IgD-negative memory B cell (primary cell): ENCODE measurements around the gene SPANXN3. TPM values are rescaled to one million over a fixed set of nuclear protein-coding genes. Genes with fewer than 3 reads are reported as not detected.
"Not testable (repeated sequence)": the region's sequence is repeated elsewhere in the genome, so short reads cannot be mapped to it uniquely, and the experiment has no call there.

Experiments
- H3K27ac Mint-ChIP-seq, 3 donors: one replicate each; pipeline ENCODE4 v1.8.0; 2020 to 2022; ENCODE audit warnings: mild to moderate bottlenecking in 3 of 3, mixed read lengths in 3 of 3, moderate library complexity in 1 of 3
- H3K27me3 Mint-ChIP-seq: one replicate; pipeline ENCODE4 v1.8.0; 2021; ENCODE audit warnings: mixed read lengths
- H3K36me3 Mint-ChIP-seq: one replicate; pipeline ENCODE4 v1.8.0; 2020; ENCODE audit warnings: mild to moderate bottlenecking, mixed read lengths
- H3K4me1 Mint-ChIP-seq, 3 donors: one replicate each; pipeline ENCODE4 v1.8.0; 2020 to 2022; ENCODE audit warnings: mixed read lengths in 3 of 3, mild to moderate bottlenecking in 1 of 3
- H3K4me3 Mint-ChIP-seq, 4 donors: one replicate each; pipeline ENCODE4 v1.8.0; 2020 to 2022; ENCODE audit warnings: mild to moderate bottlenecking in 4 of 4, mixed read lengths in 4 of 4, moderate library complexity in 3 of 4
- H3K9me3 Mint-ChIP-seq, 3 donors: one replicate each; pipeline ENCODE4 v1.8.0; 2020 to 2021; ENCODE audit warnings: mixed read lengths in 3 of 3, mild to moderate bottlenecking in 1 of 3
- polyA plus RNA-seq: library from polyadenylated mRNA; unstranded; fragments of 300-500 nt; fragmentation: Illumina TruSeq; gene quantifications from one replicate; pipeline ENCODE4 v1.2.3, GENCODE V29; 2021

SPANXN3 gene
- not detected for polyA plus RNA-seq

- not testable (repeated sequence) for H3K9me3 Mint-ChIP-seq, H3K27ac Mint-ChIP-seq, H3K36me3 Mint-ChIP-seq, H3K27me3 Mint-ChIP-seq, H3K4me1 Mint-ChIP-seq, H3K4me3 Mint-ChIP-seq
These were observed at the start of gene SPANXN3 for GRCh38 chrX:143517375-143517774. Gene SPANXN3, minus strand, starts transcription at chrX:143517475. Its CDS starts 84 bp downstream, at chrX:143517391.

- H3K4me1 Mint-ChIP-seq, result no peaks in the 10 kb centered on the region
- H3K4me3 Mint-ChIP-seq, result no peak overlapping the region
- H3K36me3 Mint-ChIP-seq, result no peaks in the 10 kb centered on the region
- no peaks in the 10 kb centered on the region for H3K27me3 Mint-ChIP-seq
- peaks cover 0 to 4% (median 0%) of the 10 kb centered on the region in 3 donors for H3K9me3 Mint-ChIP-seq
- H3K27ac Mint-ChIP-seq, result no peak overlapping the region
These were observed 18.9 kb upstream of the SPANXN3 start for GRCh38 chrX:143536176-143536575.

- H3K4me1 Mint-ChIP-seq, H3K27ac Mint-ChIP-seq, H3K27me3 Mint-ChIP-seq, H3K4me3 Mint-ChIP-seq, H3K36me3 Mint-ChIP-seq: not testable (repeated sequence)
- peaks cover 2 to 15% (median 9%) of the 10 kb centered on the region in 3 donors for H3K9me3 Mint-ChIP-seq
These were observed 15.1 kb downstream of the SPANXN3 start for GRCh38 chrX:143502196-143502595.

GRCh38 chrX:143500751-143501150 lies 16.5 kb downstream of the SPANXN3 start:
- Mint-ChIP-seq H3K4me3 (no peak overlapping the region), H3K27ac (no peak overlapping the region), H3K4me1 (no peaks in the 10 kb centered on the region), H3K36me3 (no peaks in the 10 kb centered on the region), H3K27me3 (no peaks in the 10 kb centered on the region), H3K9me3 (peaks cover 2 to 19% (median 7%) of the 10 kb centered on the region in 3 donors)

- no peak overlapping the region for H3K27ac Mint-ChIP-seq
- no peaks in the 10 kb centered on the region for H3K4me1 Mint-ChIP-seq
- H3K9me3 Mint-ChIP-seq, result peaks cover 0 to 13% (median 6%) of the 10 kb centered on the region in 3 donors
- no peak overlapping the region for H3K4me3 Mint-ChIP-seq
- no peaks in the 10 kb centered on the region for H3K27me3 Mint-ChIP-seq
- no peaks in the 10 kb centered on the region for H3K36me3 Mint-ChIP-seq
These were observed 31.2 kb downstream of the SPANXN3 start for GRCh38 chrX:143486105-143486504.

- Mint-ChIP-seq H3K27me3 (no peaks in the 10 kb centered on the region), H3K27ac (no peak overlapping the region)
These were observed 40.5 kb downstream of the SPANXN3 start for GRCh38 chrX:143476751-143477150.

GRCh38 chrX:143472347-143472938 lies 44.8 kb downstream of the SPANXN3 start:
- Mint-ChIP-seq H3K36me3 (no peaks in the 10 kb centered on the region), H3K4me1 (no peaks in the 10 kb centered on the region)

More at GRCh38 chrX:143476751-143477150, 40.5 kb downstream of the SPANXN3 start:
- Mint-ChIP-seq H3K4me1 (no peaks in the 10 kb centered on the region), H3K36me3 (no peaks in the 10 kb centered on the region), H3K4me3 (no peak overlapping the region), H3K9me3 (peaks cover 0 to 15% (median 5%) of the 10 kb centered on the region in 3 donors)

GRCh38 chrX:143466130-143466529 lies 51.1 kb downstream of the SPANXN3 start:
- H3K27ac Mint-ChIP-seq, result no peak overlapping the region
- no peaks in the 10 kb centered on the region for H3K36me3 Mint-ChIP-seq
- no peaks in the 10 kb centered on the region for H3K27me3 Mint-ChIP-seq
- H3K9me3 Mint-ChIP-seq, result peaks cover under 1 to 7% (median 7%) of the 10 kb centered on the region in 3 donors
- H3K4me1 Mint-ChIP-seq, result no peaks in the 10 kb centered on the region
- H3K4me3 Mint-ChIP-seq, result no peak overlapping the region

More at GRCh38 chrX:143472347-143472938, 44.8 kb downstream of the SPANXN3 start:
- Mint-ChIP-seq H3K4me3 (no peak overlapping the region), H3K9me3 (peaks cover 0 to 11% (median 7%) of the 10 kb centered on the region in 3 donors), H3K27ac (no peak overlapping the region), H3K27me3 (no peaks in the 10 kb centered on the region)

GRCh38 chrX:143462696-143463095 lies 54.6 kb downstream of the SPANXN3 start:
- no peaks in the 10 kb centered on the region for H3K4me1 Mint-ChIP-seq
- no peak overlapping the region for H3K27ac Mint-ChIP-seq
- no peaks in the 10 kb centered on the region for H3K36me3 Mint-ChIP-seq
- H3K27me3 Mint-ChIP-seq, result no peaks in the 10 kb centered on the region
- H3K4me3 Mint-ChIP-seq, result no peak overlapping the region
- peaks cover 4 to 7% (median 4%) of the 10 kb centered on the region in 3 donors for H3K9me3 Mint-ChIP-seq

- Mint-ChIP-seq H3K27me3 (no peaks in the 10 kb centered on the region), H3K4me1 (no peaks in the 10 kb centered on the region), H3K9me3 (peaks cover 4 to 7% (median 4%) of the 10 kb centered on the region in 3 donors), H3K36me3 (no peaks in the 10 kb centered on the region), H3K27ac (no peak overlapping the region), H3K4me3 (no peak overlapping the region)
These were observed 55.7 kb downstream of the SPANXN3 start for GRCh38 chrX:143461606-143462005.

Other genes starting within 250 kb of the SPANXN3 start
- not detected for gene SLITRK4, start 118.6 kb upstream of the SPANXN3 start, polyA plus RNA-seq
- gene SPANXN2, start 203.3 kb upstream of the SPANXN3 start, polyA plus RNA-seq, result not detected